Hematopoietic multipotent progenitor cell treated with erythropoietin and hydrocortisone succinate and interleukin-3 and kit ligand, for 8 days (in vitro differentiated cells): ENCODE measurements around the gene ARHGAP28.

Experiments
- DNase-seq: peaks from one replicate; pipeline ENCODE4 v3.0.0-alpha.2; 2015

ARHGAP28 gene, protein sequence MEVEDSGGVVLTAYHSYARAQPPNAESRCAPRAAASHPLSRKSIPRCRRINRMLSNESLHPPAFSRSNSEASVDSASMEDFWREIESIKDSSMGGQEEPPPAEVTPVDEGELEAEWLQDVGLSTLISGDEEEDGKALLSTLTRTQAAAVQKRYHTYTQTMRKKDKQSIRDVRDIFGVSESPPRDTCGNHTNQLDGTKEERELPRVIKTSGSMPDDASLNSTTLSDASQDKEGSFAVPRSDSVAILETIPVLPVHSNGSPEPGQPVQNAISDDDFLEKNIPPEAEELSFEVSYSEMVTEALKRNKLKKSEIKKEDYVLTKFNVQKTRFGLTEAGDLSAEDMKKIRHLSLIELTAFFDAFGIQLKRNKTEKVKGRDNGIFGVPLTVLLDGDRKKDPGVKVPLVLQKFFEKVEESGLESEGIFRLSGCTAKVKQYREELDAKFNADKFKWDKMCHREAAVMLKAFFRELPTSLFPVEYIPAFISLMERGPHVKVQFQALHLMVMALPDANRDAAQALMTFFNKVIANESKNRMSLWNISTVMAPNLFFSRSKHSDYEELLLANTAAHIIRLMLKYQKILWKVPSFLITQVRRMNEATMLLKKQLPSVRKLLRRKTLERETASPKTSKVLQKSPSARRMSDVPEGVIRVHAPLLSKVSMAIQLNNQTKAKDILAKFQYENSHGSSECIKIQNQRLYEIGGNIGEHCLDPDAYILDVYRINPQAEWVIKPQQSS

DNA sequence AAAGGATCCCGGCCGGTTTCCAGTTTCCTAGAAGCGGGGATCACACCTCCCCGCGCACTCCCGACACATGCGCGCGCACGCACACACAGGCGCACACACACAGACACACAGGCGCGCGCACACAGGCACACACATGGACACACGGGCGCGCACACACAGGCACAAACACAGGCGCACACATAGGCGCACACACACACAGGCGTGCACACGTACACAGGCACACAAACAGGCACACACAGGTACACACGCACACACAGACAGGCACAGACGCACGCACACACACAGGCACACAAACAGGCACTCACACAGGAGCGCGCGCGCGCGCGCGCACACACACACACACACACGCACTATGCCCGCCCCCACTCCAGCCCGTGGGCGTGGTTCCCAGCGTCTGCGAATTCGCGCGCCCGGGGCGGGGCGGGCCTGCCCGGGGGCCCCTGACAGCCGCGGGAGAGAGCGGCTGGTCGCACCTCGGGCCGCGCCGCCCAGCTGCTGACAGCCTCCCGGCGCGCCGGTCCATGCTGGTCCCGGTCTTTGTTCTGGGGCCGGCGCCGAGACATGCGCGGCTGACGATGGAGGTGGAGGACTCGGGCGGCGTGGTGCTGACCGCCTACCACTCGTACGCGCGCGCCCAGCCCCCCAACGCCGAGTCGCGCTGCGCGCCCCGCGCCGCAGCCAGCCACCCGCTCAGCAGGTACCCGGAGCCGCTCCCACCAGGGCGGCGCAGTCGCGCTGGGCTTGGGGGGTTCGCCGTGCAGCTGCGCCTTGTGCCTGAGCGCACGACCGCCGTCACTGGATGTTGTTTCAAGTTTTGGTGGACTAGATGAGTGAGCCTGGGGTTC is at the start of gene ARHGAP28:
ARHGAP28 (plus strand) TSS at position 470 of the 845 bp plus-strand sequence; CDS start at position 576, 106 bp downstream.
- DNase-seq, result peak; percentile 59

DNA sequence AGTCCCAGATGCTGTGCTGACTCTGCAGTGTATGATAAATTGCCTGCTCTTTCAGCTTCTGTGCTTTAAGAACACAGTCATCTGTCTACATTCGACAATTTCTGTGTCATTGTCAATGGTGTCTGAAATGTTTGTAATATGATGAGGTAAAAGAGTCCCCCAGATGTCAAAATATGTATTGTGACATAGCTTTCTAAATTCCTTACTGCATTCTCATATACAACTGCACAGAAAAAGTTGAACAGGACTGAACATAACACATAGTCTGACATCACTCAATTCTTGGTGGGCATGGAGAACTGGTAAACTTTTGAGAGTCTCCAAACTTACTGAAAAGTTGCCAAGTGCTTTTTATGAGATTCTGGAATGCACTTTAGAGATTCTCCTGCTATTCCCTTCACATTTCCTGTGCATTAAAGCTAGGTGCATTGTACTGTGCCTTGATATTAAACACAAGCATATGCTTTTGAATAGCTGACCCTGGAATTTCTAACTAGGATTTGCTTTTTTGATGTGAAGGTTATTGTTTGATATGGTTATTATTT is 48.1 kb upstream of the ARHGAP28 start:
- no peak for DNase-seq

DNA sequence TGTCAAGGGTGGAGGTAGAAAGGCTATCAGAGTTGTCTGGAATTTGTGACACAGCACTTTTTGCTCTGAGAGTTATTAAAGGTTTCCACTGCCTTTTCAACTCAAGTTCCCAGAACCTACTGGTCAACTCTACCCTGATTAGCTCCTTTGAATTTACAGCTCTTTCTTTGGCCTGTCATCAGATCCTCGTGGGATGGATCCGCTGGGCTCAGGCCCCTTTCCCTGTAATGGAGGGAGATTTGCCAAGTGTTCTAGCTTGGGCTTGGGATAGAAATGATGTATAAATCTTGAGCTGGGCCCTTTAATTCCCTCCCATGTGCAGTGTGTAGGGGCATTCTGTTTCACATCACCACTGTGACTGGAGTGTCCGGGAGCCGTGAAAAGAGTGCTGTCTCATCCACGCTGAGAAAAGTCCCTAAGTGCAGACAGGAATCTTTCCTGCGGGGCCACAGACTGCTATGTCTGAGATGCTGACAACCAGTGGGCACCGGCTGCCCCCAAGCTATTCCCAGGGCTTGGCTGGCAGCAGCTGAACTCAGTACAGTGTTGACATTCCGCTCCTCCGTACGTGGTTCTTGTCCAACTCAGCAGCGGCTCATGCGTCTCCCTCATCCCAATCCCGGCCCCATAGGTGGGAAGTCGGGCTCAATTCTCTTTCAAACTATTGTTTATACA is 46.9 kb upstream of the ARHGAP28 start:
- DNase-seq, result no peak

DNA sequence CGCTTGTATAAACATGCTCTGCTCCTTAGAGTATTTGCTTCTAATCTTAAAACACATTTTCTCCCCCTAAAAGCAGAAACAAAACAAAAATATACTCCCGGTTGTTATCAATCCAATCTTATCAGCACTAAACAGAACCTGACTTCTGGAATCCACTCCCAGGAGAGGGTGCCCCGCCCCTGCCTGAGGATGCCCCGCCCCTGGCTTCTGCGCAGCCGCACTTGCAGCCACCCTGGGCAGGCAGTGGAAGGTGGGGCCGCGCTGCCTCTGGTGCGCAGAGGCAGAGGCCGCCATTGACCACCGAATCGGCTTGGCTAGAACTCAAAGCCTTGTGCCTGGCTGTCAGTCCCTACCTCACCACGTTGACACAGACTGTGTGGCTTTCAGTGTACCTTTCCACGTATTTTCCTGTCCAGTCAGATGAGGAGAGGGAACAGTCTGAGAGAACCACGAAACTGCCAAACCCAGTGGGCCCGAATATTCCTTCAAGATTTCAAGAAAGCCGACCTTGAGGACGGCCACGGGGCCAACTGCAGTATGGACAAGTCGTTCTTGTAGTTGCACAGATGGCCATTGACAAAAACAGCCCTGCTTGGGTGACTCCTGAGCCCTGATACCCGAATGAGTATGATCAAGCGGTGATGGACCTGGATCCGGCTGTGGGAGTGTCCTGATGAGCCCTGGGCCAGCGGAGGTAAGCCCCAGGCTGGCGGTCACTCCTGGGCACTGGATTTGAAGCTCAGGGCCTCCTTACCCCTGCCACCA is 46.2 kb upstream of the ARHGAP28 start:
- peak; percentile 7 for DNase-seq

DNA sequence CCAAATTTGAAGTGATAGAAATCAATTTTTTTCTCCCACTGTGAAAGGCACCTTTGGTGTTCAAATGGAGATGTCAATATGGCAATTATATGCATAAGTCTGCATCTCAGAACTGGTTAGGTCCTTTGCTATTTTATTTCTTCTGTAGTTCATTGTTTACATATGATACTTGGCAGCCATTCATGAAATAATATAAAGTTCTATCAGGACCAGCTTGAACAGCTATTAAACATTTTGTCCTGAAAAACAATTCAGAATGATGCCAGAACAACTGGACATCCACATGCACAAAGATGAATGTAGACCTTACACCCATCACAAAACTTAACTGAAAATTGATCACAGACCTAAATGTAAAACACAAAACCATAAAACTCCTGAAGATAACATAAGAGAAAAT is 41.8 kb upstream of the ARHGAP28 start:
- no peak for DNase-seq

DNA sequence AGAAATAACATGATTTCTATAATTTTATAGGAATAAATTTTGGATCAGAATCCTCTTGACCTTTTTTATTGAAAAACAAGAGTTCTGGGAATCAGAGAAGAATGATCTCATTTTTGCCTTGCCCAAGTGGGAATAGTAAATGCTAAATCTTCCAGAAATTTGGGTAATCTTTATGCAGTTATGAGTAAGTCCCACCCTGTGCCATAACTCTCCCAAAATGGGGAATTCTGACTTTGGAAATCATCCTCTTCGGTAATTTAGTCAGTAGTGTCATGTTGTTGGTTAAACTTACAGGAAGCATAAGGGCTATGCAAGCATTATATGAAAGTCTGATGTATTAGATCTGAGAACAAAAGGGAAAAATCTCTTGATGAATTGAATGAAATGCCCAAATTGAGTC is 20.6 kb upstream of the ARHGAP28 start:
- DNase-seq, result no peak

DNA sequence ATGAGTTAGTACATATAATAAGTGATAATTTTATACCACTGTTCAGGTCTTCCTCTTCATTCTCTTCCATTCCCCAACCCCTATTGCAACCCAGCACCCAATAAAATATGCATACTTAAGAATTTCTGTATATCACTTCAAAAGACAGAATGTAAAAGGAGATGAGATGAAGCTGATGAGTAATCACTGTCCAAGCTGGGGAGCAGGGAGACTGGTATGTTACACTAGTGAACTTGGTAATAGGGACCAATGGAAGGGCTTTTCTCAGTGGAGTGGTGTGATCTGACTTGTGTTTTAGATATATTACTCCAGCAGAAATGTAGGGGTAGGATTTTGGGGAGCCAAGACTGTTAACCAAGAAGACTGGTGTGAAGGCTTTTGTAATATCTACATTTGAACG is 18.0 kb upstream of the ARHGAP28 start:
- no peak for DNase-seq

DNA sequence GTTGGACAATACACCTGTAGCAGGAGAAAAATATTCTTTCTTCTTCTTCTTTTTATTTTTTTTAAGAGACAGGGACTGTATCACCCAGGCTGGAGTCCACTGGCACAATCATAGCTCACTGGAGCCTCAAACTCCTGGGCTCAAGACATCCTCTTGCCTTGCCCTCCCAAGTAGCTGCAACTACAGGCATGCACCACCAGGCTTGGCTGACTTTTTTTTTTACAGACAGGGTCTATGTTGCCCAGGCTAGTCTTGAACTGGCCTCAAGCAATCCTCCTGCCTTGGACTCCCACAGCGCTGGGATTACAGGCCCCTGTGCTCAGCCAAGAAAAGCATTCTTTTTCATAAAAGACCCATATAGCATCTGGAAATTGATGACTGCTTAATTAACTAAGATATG is 17.1 kb upstream of the ARHGAP28 start:
- DNase-seq, result no peak

DNA sequence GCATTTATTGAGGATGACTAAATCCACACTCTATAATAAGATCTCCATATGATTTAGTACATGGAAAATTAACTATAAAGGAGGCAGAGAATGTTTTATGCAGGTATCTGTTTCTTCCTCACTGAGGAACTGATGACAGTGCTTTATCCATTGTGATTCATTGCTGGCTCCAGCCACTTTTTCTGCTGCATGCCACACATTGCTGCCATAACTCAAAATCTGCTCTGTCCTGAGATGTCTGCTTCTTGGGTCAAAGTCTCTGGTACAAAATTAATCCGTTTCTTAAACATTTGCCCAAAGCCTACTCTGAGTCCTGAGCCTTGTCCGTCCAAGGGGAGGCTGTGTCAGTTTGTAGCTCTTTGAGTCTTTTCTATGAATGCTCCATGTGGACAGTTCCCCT is 15.5 kb upstream of the ARHGAP28 start:
- no peak for DNase-seq

DNA sequence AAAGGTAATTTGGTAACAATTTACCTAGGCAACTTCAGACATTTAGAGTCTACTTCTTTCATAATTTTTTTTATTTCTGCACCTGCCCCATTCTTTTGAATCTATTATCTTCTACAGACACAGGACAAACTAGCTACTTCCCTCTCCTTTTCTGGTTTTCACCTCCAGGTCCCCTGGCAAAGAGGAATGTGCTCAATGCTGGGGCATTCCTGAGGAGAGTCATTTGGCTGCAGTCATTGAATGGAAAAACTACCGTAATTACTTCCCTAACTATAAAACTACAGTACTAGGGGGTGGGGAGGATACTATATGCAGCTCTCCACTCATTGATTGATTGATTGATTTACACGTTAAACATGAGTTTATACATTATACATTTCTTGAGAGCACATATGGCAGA is 11.2 kb upstream of the ARHGAP28 start:
- DNase-seq, result no peak

DNA sequence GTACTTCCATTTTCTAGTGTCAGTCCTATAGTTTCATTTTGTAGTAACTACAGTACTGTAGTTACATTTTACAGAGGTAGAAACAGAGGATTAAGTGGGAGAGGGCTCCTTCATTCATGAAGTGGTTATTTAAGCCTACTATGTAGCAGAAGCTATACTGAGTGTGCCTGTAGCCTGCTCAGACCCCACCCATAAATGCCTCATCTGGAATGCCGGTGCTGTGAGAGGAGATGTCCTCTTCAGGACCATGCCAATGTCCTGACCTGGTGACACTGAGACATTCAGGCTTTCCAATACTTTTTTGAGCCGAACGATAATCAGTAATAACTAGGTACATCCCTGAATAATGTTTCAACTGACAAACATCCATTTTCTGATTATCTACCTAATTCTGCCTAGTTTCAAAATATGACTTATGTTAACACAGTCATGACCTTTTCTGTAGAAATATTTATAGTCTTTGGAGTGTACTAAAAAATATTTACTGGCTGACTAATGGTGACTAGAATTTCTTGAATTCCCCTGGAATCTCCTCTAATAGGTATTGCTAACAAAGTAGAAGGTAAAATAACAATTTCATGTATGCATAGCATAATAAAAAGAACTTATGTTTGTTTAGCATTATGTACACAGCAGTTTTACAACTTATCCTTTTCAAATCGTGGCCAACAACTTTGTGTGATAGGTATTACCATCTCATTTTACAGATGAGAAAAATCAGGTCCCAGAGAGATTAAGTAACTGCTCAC is 10.2 kb upstream of the ARHGAP28 start:
- no peak for DNase-seq

DNA sequence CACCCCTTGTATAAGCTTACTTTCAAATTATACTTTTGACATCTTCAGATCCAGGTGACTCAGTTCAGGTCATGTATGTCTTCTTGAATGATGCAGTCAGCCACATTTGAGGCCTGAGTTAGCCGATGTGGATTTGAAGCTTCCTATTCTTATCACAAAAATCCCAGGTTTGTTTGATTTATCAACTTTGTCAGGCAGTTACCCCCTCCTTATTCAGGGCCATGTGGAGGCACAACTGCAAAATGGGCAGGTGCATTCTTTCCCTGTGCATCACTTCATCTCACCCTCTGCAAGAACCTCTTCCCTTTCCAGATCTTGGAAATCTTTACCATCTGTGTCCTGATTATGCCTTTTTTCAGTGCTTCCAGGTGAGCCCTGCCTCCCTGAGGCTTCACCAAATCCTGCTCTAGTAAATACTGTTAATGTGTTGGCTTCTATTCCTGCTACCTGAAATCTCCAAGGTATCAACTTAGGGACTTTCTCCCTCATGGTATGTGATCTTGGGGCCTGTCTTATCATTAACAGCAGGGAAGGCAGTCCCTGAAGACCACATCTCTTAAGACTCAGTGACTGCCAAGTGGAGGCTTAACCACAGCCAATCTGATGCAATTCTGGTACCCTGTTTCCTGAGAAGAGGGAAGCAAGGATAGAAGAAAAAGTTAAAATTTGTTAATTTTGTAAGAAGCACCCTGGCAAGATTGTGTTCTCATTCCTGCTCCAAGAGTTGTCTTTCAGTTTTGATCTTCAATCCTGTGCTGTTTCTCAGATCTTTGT is 9.4 kb upstream of the ARHGAP28 start:
- DNase-seq, result no peak

DNA sequence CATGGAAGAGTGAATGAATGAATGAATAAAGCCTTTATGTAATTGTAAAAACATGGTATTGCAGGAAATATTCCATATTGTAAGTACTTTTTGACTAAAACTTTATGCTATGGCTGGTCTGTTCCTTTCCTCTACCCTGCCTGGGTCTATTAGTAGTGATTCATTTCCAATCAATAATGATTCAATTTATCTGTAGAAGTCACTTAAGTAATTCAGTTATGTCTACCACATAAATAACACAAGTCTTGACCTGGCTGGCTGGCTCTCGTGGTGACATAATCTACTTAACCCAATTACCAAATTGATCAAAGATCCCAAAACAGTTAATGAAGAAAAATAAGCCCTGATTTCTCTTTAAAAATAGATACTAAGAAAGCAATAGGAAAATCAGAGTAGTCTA is 7.8 kb upstream of the ARHGAP28 start:
- no peak for DNase-seq

DNA sequence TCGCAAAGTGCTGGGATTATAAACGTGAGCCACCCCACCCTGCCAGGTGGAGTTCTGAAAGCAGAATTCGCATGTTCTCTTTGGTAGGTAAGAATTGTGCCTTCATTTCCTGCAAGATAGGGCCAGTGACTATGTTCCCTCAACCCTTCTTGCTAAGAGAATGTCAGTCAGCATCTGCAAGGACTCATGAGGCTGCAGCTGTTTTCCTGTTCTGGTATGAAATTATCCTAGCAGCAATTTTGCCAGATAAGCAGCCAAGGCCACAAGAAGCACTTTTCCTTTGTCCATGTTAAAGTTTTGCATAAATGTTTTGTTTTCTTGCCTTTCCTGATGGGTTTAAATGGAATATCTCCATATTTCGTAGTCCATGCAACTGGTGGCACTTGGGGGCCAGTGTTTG is 6.8 kb upstream of the ARHGAP28 start:
- no peak for DNase-seq

DNA sequence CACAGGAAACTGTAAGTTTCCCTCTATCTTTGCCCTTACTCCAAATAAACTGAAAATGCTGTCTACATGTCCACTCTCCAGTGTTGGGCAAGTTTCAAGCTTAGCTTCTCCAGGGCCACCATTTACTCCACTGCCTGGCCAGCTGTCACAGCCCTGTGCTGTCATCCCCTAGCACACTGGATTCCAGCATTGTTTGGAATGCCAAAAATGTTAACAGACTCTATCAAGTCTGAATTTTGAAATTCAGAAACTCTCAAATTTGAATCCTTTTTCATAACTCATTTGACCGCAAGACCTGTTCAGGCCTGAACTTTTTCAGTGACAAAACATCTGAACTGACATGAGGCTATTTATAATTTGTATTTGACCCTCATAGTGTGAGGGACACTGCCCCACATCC is 5.2 kb upstream of the ARHGAP28 start:
- no peak for DNase-seq

DNA sequence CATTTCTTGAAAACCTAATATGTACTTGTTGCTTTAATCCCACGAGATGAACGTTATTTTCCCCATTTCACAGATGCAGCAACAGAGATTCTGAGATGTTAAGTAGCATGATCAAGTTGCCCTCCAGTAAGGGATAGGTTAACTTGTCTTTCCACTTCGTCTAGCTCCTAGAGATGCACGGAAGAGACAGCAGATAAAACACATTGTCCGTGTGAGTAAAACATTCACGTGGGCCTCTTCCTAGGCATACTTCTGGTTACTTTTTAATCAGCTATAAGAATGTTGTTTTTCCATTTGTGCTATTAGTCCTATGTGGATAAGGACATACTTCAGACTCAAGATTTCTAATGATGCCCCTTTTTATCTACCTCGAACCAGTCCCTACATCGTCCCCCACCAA is 1.2 kb upstream of the ARHGAP28 start:
- DNase-seq, result no peak

DNA sequence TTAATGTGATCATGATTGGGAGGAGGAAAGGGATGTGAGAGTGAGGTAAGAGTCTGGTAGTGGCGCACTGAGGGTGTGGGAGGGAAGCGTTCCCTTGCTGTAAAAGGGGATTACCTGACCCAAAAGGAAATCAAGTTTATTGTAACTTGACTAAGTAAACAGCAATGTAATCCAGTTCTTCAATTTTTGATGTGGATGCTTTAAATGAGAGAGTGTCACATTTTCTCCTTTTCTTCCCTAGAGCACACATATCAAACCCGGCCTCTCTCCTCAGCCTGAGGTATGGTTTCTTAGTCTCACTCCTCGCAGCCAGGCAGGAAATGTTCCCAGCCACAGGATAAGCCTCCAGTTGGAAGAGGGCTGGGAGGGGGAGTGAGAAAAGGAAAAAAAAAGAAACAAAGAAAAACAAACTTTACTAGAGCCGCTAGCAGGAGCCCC is 688 bp upstream of the ARHGAP28 start:
- DNase-seq, result no peak

DNA sequence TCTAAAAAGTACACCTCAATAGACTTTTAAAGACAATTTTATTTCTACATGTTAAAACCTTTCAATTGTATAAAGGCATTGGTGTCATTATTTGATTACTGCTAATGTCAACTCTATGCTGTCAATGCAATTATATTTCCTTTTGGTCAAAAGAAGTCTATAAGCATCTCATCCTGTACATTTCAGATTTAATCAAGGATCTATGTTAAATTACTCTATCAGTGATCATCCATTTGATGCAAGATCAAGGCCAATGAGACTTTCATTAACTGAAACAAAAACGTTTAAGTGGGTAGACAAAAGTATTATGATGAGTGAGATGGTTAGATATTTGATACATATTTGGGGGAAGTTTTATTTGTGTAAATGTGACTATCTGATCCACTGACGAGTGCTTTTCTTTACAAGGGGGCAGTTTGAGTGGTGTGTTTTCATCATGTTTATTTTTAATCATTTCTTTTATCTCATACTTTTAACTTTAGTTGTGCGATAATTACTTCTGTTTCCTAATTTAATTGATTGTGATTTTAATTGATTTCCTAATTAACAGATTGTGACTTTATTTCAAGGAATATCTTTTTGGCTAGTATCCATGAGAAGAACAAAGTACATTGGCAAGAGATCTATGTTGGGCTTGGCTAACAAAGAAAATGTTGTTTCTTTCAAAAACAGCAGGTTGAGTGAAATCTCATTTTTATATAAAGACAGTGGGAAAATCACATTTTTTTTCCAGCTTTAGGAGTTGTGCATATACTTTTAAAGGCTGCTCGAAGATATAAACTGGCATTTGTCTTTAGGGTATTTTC is 1.1 kb downstream of the ARHGAP28 start:
- no peak for DNase-seq

DNA sequence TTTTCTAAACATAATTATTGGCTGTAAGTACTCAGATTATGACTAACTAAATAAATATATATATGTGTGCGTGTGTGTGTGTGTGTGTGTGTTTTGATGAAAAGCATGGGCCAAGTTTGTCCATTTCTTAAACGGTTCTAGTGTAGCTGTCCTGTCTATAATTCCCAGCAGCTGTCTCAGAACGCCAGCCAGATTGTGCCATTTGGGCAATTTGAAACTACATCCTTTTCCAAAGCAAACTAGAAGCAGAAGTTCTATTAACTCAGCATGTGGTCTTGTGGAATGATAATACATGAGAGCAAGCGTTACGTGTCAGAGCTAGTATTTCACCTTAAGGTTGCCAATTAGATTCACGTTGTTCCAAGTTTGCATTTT is 1.7 kb downstream of the ARHGAP28 start:
- DNase-seq, result no peak
